Smooth muscle cell of the pulmonary artery (primary cell): ENCODE results near the gene STPG2. TPM values are rescaled to one million over a fixed set of nuclear protein-coding genes. Genes with fewer than 3 reads are reported as not detected.

Source experiments
- total RNA-seq: library from RNA; depleted of rRNA; stranded (reverse); fragments of >200 nt; gene quantifications from 2 replicates; pipeline ENCODE4 v1.2.3, GENCODE V29; 2014

STPG2 gene
- 0.10 TPM in 1 of 2 replicates, not detected in the other for total RNA-seq

GRCh38 chr4:98143001-98143899 is at the start of gene STPG2:
TSS of gene STPG2 (minus strand) at chr4:98143476.

Other genes starting within 250 kb of the STPG2 start
- gene RAP1GDS1, start 117.9 kb upstream of the STPG2 start, total RNA-seq = 62.9 and 86.8 TPM in 2 replicates